GM15510 (cell line): Measurements from ENCODE around the gene FIZ1.

Experiments
- POLR2A ChIP-seq: IDR thresholded peaks from 3 replicates; pipeline ENCODE4 v1.6.1; 2011; ENCODE audit warnings: borderline replicate concordance; ENCODE audit not compliant: insufficient read length; ENCODE audit errors: extremely low read depth

The FIZ1 gene

GRCh38 chr19:55599468-55599841, at the start of gene FIZ1:
Gene FIZ1 (minus strand): TSS chr19:55599517. CDS start chr19:55597865, 1,652 bp downstream.
- TF ChIP-seq POLR2A, result no peak

- TF ChIP-seq POLR2A, result no peak
Measured at GRCh38 chr19:55648585-55649267, 49.4 kb upstream of the FIZ1 start.

GRCh38 chr19:55647732-55648584, 48.6 kb upstream of the FIZ1 start, which contains the start of gene CCDC106:
Gene CCDC106 (plus strand): TSS chr19:55648212. CDS start chr19:55649047, 835 bp downstream.
- peak; percentile 31 for TF ChIP-seq POLR2A

- TF ChIP-seq POLR2A, result no peak
Measured at GRCh38 chr19:55646889-55647731, 47.8 kb upstream of the FIZ1 start.

GRCh38 chr19:55645512-55645881, 46.2 kb upstream of the FIZ1 start:
- no peak for TF ChIP-seq POLR2A

- TF ChIP-seq POLR2A, result no peak
Measured at GRCh38 chr19:55644842-55645511, 45.7 kb upstream of the FIZ1 start.

GRCh38 chr19:55644191-55644833, 45.0 kb upstream of the FIZ1 start:
- no peak for TF ChIP-seq POLR2A

- no peak for TF ChIP-seq POLR2A
Measured at GRCh38 chr19:55643887-55644176, 44.5 kb upstream of the FIZ1 start.

GRCh38 chr19:55643003-55643886, 43.9 kb upstream of the FIZ1 start, which contains the start of gene ZNF581:
Gene ZNF581 (plus strand): TSS chr19:55643649. CDS start chr19:55644572, 923 bp downstream.
- TF ChIP-seq POLR2A, result peak; percentile 47

- TF ChIP-seq POLR2A, result peak; percentile 5
Measured at GRCh38 chr19:55642153-55643002, 43.1 kb upstream of the FIZ1 start.

- no peak for TF ChIP-seq POLR2A
Measured at GRCh38 chr19:55641426-55642152, 42.3 kb upstream of the FIZ1 start.
